GM18907 (cell line): Measurements from ENCODE around the gene DGKZ.

Experiments used
- ATAC-seq: cut with Tn5 transposase; IDR thresholded peaks from one replicate; pipeline ENCODE4 v1.9.1; 2021; ENCODE audit warnings: mild to moderate bottlenecking, moderate library complexity; ENCODE audit not compliant: unreplicated experiment

Gene DGKZ

GRCh38 chr11:46392421-46393230, 45.4 kb downstream of the DGKZ start:
- peak; percentile 64 for ATAC-seq

GRCh38 chr11:46393231-46393616, 46.0 kb downstream of the DGKZ start:
- ATAC-seq = no peak

- no peak for ATAC-seq
Measured at GRCh38 chr11:46393759-46394158, 46.5 kb downstream of the DGKZ start.

GRCh38 chr11:46397526-46397925, 50.3 kb downstream of the DGKZ start:
- ATAC-seq = no peak

GRCh38 chr11:46402957-46403902, 56.0 kb downstream of the DGKZ start:
- ATAC-seq = no peak

- ATAC-seq = no peak
Measured at GRCh38 chr11:46404476-46405017, 57.3 kb downstream of the DGKZ start.

- ATAC-seq = no peak
Measured at GRCh38 chr11:46407635-46408034, 60.4 kb downstream of the DGKZ start.

- ATAC-seq = no peak
Measured at GRCh38 chr11:46408407-46408986, 61.2 kb downstream of the DGKZ start.

- ATAC-seq = no peak
Measured at GRCh38 chr11:46410021-46410420, 62.8 kb downstream of the DGKZ start.

GRCh38 chr11:46413760-46414465, 66.7 kb downstream of the DGKZ start:
- no peak for ATAC-seq

- ATAC-seq = no peak
Measured at GRCh38 chr11:46414466-46414796, 67.2 kb downstream of the DGKZ start.

- no peak for ATAC-seq
Measured at GRCh38 chr11:46414879-46415278, 67.6 kb downstream of the DGKZ start.

- ATAC-seq = no peak
Measured at GRCh38 chr11:46417711-46418110, 70.4 kb downstream of the DGKZ start.

- ATAC-seq = no peak
Measured at GRCh38 chr11:46418751-46419150, 71.5 kb downstream of the DGKZ start.

GRCh38 chr11:46420513-46420912, 73.2 kb downstream of the DGKZ start:
- ATAC-seq = no peak

GRCh38 chr11:46421257-46421880, 74.1 kb downstream of the DGKZ start:
- no peak for ATAC-seq

GRCh38 chr11:46422588-46422987, 75.3 kb downstream of the DGKZ start:
- no peak for ATAC-seq

- ATAC-seq = no peak
Measured at GRCh38 chr11:46426233-46426991, 79.1 kb downstream of the DGKZ start.

- no peak for ATAC-seq
Measured at GRCh38 chr11:46427364-46427763, 80.1 kb downstream of the DGKZ start.

GRCh38 chr11:46429717-46430116, 82.5 kb downstream of the DGKZ start:
- no peak for ATAC-seq
